ENCODE data around the gene YTHDF1.

DNA sequence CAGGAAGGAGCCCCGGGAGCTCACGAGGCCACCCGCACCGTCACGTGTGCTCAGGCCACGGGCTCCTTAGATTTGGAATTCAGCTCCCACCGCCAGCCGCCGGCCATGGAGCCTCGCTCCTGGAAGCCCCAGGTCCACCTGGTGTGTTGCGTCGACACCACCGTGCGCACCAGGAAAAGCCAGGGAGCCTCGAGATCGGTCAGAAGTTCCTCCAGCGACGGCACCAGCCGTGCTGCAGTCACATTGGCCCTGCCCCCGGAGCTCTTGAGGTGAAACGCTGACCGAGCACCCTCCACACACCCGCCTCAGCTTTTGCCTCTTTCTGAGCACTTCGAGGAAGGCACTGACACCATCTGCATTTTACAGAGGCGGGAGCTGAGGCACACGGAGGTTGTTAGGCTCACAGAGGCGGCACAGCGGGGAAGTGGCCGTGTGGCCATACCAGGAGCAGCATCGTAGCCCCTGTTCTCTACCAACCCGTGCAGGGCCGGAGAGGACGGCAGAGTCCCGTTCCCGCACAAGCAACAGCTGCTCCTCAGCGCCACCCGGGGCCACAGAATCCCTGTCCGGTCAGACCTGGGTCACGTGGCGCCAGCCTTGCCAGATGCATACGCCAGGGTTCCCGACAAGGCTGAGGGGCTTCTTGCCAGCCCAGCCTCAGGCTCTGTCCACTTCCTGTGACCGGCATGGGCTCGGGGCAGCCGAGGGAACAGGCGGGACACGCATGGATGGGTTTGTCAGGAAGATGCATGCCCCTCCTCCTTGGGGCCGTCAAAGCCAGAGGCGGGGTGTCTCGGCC, 30.8 kb upstream of the YTHDF1 start:
- no peak for TF ChIP-seq POLR2A (IDR thresholded peaks at IDR 0.05; ENCODE audit: low read depth, low read length)
- TF ChIP-seq, protein P1, sequence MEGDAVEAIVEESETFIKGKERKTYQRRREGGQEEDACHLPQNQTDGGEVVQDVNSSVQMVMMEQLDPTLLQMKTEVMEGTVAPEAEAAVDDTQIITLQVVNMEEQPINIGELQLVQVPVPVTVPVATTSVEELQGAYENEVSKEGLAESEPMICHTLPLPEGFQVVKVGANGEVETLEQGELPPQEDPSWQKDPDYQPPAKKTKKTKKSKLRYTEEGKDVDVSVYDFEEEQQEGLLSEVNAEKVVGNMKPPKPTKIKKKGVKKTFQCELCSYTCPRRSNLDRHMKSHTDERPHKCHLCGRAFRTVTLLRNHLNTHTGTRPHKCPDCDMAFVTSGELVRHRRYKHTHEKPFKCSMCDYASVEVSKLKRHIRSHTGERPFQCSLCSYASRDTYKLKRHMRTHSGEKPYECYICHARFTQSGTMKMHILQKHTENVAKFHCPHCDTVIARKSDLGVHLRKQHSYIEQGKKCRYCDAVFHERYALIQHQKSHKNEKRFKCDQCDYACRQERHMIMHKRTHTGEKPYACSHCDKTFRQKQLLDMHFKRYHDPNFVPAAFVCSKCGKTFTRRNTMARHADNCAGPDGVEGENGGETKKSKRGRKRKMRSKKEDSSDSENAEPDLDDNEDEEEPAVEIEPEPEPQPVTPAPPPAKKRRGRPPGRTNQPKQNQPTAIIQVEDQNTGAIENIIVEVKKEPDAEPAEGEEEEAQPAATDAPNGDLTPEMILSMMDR (conservative IDR thresholded peaks at IDR 0.05; ENCODE audit: low read depth, low read length), result no peak
- no peak for TF ChIP-seq RCOR1 (IDR thresholded peaks at IDR 0.05; ENCODE audit: insufficient replicate concordance, low read length)
- no peak for TF ChIP-seq FOS (IDR thresholded peaks at IDR 0.05; ENCODE audit: low read depth, low read length)
- TF ChIP-seq RAD21 (IDR thresholded peaks at IDR 0.05; ENCODE audit: low read length), result no peak
- TF ChIP-seq RFX5 (IDR thresholded peaks at IDR 0.05; ENCODE audit: low read depth, low read length), result no peak
